GM19043 (cell line): ENCODE data around the gene EWSR1.

Experiments
- ATAC-seq: cut with Tn5 transposase; IDR thresholded peaks from one replicate; pipeline ENCODE4 v1.9.1; 2021; ENCODE audit warnings: low read depth; ENCODE audit not compliant: unreplicated experiment

EWSR1 gene

DNA sequence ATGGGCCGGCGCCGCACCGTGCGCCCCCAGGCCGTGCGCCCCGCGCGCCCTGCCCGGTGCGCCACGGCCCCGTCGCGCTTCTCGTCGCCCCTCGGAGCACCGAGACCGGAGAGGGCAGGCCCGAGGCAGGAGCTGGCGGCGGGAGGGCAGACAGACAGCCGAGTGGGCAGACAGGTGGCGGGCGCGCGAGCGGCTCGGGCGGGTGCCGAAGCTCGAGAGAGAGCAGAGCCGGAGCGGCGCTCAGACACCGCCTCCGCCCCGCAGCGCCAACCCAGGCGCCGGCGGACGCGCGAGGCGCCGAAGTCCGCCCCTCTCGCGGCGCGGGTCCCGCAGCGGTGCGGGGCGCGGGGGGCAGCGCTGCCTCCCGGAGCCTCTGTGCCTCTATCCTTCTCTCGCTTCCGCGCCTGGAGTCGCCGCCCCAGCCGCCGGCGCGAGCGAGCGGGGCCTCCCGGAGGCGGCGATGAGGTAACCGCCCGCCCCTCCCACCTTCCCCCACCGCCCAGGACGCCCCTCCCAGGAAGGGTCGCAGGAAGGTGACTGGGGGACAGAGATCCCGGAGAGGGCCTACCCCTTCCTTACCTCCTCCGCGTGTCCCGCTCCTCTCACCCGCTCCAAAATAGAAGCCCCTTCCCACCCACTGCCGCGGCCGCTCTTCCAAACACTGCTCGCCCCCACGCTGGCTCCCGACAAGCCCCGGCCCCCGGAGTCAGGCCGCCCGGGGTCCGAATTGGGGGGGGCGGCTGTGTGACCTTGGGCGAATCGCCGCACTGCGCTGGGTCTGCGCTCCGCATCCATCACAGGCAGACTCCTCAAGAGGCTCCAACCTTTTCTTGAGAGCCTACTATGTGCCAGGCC is 47.4 kb downstream of the EWSR1 start, which contains the start of gene RASL10A:
TSS of gene RASL10A (minus strand) at position 412 of the 855 bp plus-strand sequence. CDS start 451 bp downstream, outside the sequence.
- ATAC-seq, result no peak

DNA sequence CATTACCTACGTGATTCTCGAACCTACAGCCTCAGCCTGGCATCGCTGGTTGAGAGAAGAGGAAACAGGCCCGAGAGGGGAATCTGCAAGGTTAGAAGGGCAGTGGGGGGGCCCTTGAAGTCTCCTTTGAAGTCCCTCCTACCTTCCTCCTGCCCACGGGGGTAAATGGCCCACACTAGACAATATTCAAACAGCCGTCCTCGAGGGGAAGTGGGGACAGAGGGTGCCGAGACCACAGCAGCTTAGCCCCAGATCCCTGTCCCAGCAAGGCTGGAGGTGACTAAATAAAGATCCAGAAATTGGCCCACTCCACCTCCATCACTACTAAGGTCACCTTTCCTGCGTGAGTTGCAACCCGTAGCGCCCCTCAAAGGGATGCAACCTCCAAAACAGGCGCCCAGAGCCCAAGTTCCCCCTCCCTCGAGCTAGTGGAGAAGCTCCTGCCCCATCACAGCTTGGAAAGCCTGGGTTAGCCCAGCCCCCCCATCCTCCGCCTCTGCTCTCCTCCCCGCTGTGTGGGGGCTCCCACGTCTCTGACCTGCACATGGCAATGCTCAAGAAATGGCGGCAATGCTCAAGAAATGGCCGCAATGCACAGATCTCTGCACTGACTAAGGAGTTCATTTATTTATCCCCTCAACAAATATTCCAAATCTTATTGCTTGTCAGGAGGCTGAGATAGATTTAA is 48.2 kb downstream of the EWSR1 start:
- ATAC-seq, result no peak

DNA sequence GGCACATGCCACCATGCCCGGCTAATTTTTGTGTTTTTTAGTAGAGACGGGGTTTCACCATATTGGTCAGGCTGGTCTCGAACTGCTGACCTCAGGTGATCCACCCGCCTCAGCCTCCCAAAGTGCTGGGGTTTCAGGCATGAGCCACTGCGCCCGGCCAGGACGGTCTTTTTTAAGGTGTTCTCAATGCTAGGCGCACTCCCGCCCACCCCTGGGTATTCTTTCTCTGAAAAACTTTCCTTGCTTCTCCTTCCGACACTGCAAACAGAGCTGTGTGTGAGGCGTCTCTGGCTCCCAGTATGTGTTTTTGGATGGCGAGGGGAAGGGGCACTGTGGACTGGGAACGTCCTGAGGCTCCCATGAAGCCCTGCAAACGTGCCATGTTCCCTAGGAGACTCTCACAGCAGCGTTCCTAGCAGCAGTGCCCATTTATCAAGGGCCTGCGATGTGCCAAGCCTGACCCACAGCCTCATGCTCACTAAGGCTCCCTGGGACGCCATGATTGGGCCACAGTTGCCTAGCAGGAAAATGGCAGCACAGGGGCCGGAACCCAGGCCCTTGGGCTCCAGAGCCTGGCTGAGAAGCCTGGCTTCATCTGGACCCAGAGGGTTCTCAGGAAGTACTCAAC is 49.9 kb downstream of the EWSR1 start:
- ATAC-seq, result no peak

DNA sequence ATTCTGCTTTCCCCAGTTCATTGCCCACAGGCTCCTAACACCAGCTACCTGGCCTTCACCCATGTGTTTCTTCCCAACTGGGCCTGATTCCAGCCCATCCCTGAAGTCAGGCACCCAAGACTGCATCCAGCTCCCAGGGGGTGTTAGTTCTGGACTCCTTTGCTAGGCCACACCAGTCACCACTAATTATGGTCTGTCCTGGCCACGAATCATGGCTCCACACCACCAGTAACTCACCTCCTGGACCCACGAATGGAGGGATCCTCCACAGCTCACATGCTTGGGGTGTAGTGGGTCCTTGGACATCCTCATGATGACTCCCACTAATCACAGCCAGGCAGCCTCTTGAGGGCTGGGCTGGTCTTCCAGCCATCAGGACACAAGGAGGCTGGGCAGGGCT is 51.0 kb downstream of the EWSR1 start:
- ATAC-seq, result no peak

DNA sequence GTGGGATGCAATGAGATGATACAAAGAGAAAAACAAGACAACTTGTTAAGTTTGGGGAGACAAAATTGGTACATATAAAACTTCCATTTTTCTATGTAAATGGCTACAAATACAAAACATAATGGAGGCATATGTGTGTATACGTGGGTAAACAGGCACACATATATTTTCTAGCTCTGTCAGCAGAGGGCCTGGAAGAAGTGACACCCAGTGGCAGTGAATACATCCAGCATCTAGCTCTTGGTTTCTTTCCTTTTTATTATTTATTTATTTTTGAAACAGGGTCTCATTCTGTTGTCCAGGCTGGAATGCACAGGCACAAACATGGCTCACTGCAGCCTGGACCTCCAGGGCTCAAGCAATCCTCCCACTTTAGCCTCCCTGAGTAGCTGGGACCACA is 52.5 kb downstream of the EWSR1 start:
- ATAC-seq, result no peak

DNA sequence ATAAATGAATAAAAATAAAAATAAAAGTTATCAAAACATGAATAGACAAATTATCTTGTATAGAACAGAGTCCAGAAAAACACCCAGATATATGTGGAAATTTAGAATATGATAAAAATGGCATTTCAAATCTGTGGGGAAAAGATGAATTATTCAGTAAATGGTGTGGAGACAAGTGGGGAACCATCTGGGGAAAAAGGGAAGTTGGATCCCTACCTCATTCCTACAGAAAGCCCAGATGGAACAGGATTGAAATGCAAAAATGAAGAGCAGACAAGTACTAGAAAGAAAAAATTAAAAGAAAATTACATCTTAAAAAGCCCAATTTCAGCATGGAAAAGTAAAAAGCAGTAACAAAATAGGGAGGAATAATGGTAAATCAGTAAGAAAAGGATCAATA is 55.6 kb downstream of the EWSR1 start:
- no peak for ATAC-seq

DNA sequence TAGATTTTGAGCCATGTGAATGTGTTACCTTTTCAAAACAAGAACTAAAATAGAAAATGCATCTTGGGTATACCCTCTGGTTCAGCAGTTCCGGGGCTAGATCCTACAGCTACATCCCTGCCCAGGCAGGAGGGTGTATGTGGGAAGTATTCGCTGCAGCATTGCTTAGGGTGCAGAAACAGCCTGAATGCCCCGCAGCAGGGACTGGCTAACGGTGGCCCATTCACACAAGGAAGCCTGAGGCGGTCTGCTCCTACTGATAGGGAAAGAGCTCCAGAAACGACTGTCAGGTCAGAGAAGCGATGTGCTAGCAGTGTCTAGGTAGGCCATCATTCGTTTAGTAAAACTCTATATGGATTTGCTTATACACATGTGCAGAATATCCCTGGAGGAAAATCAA is 57.3 kb downstream of the EWSR1 start:
- ATAC-seq, result no peak

DNA sequence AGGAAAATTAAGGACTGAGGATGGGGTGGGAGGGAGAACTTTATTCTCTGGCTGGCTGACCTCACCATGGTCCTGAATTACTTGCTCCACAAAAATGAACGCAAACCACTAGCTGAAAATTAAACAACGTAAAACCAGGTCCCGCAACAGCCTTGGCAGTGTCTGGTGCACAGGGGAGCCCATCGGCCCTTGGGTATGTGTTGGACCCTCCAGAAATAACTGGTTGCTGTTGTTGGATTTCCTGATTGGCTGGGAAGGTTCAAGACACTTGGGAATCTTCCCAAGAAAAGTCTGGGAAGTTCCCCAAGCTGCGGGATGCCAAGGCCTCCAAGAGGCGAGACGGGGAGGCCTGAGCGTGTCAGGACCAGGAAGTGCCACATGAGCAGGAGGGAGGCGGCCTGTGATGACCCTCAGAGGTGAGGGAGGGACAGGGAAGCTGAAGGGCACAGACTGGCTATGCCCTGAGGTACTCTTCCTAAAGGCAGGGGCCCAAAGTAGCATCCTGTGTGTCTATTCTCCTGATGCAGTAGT is 57.8 kb downstream of the EWSR1 start:
- ATAC-seq, result no peak

DNA sequence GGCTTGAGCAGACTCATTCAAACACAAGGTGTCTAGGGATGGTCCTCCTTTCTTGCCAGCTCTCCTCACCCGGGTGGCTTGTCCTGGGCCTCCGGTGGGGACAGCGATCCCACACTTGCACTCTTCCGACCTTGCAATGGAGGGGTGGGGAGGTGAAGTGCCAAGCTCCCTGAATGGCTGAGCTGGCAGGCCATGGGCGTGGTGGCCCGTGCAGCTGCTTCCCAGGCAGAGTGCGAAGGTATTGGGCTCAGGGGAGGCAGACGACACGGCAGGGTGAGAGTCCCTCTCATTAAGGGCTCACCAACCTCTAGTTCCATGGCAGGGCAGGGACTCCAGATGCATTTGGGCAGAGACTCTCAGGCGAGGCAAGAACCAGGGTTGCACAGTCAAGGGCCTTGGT is 58.4 kb downstream of the EWSR1 start:
- no peak for ATAC-seq

DNA sequence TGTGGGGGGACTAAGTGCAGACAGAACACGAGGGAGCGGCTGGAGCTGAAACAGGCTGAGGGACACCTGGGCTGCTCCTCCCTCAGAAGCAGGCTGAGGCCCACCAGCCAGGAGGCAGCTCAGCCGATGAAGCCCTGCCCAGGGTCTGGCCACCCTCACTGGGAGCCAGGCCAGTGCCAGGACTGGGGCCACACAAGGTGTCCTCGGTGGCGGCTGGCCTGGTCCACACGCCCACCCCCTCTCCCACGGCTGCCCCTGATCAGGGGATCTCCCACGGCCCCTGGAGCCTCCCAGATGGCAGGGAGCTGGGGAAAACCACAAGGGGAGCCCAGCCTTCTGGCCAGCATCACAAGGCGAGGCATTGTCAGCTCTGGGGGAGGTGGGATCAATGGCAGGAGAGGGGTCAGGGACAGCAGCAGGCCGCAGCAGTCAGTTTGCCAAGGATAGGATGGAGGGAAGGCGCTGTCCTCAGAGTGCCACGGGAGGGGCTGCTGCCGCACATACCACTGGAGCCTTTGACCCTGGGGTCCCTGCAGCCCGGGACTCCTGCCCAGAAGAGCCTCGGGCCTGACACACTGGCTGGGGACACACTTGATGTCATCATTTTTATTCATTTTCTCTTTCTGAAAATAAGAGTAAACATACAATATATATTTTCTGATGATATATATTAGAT is 59.2 kb downstream of the EWSR1 start:
- no peak for ATAC-seq

DNA sequence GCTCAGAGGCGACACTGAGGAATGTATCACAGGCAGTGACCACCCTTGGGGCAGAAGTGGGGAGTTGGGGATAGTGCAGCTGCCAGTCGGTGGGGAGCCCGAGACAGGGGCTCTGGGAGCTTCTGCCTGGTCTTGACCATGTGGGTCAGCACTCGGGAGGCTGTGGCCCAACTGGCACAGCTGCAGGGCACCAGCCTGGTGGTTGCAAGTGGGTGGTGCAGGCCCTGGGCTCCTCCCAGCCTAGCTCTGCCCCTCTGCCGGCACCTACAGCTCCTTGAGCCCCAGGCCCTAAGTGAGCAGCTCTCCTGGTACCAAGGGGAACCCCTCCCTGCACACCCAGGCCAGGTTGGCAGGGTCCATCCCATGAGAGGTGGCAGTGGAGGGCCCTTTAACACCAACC is 60.0 kb downstream of the EWSR1 start:
- ATAC-seq, result no peak

DNA sequence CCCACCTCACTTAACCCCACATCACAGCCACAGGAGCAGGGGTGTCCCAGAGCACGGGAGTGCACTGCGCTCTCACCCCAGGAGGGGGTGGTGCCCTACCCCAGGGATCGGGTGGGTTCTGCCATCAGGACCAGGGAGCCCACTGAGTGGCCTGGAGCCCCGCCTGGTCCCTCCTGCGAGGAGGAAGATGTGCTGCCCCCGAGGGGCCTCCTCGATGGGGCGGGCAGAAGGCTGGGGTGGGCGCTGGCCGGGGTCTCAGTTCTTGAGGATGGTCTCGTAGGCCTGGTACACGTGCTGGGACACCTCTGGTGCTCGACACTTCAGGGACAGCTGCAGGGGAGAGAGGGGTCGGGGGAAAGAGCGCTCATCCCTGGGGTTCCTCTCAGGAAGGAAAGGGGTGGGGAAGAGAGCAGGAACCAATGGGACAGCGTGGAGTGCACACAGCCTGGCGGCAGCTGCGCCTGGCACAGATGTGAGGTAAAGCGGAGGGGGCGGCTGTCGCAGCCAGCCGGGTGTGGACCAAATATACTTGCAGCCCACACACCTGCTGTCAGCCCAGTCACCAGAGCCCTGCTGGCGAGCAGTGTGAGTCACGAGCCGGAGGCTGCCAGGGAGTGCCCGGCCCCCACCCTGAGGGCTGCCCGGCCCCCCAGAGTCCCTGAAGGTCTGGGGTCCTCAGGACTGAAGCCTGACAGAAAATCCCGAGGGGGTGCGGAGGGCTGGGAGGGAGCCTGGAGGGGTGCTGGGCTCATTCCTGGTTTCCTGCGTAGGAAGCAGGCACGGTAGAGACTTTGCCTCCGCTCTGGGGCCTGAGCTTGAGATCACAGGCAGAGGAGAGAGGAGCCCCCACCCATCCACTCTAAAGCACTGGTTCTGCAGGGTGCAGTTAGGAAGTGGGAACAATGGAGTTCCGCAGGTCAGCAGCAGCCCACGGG is 60.8 kb downstream of the EWSR1 start:
- no peak for ATAC-seq

DNA sequence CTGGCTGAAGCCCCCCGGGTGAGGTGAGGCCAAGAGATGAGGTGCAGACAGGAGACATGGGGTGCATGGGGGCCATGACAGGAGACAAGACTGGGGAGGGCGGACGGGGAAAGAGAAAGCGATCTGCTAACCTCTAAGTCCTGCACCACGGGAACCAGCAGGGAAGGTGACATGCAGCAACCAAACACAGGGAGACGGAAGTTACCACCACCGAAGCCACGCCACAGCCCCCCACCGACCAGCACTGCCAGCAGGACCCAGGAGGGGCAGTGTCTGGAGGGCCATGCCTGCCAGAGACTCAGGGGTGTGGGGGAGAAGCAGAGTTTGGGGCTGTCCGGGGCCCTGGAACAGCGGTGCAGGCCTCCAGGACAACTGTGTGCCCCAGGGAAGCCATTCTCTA is 61.5 kb downstream of the EWSR1 start:
- no peak for ATAC-seq

DNA sequence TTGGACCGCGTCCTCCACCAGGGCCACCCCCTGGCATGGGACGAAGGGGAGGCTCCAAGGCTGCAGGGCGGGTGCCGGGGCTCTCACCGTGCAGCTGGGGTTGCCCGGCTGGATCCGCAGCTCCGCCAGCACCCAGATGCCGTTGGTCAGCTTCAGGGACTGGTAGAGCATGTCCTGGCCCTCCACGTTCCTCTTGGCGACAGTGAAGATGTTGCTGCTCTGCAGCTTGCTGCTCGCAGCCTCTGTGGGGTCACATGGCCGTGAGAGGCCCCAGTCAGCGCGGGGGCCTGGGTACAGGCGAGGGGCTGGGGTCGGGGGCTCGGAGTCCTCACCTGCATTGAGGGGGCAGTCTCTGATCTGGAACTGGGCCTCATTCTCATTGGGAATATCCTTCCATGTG is 62.2 kb downstream of the EWSR1 start:
- ATAC-seq, result no peak

DNA sequence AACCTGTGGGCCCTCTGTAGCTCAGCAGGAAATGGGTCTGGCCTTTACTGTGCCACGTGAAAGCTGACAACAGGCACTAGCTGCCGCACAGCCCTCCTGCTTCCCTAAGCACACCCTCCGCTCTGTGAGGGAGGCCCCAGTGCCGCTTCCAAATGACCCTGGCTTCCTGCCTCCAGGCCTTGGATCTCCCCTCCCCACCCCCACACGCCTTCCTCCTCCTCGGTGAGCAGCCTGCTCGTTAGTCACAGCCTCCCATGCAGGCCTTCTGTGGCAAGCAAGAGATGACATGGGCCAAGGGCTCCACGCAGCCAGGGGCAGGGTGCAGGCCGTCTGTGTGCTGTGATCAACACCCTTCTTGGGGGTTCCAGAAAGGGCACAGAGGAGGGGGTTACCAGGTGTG is 62.7 kb downstream of the EWSR1 start:
- no peak for ATAC-seq

DNA sequence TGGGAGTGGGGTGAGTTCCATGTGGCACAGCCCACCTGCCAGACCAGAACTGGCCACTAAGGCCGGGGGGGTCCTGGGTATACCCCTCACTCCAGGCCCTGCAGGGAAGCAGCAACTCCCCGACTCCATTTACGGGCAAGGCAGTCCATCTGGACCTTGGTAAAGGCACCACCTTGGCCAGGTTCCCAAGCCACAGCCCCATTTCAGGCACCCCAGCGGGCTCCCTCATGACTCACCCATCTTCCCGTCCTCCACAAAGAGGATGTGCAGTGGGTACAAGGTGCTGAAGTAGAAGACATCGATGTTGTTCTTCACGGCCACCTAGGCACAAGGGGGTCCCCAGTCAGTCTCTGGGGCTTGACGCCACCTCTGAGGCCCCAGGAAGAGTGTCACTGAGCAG is 63.1 kb downstream of the EWSR1 start:
- ATAC-seq, result no peak

DNA sequence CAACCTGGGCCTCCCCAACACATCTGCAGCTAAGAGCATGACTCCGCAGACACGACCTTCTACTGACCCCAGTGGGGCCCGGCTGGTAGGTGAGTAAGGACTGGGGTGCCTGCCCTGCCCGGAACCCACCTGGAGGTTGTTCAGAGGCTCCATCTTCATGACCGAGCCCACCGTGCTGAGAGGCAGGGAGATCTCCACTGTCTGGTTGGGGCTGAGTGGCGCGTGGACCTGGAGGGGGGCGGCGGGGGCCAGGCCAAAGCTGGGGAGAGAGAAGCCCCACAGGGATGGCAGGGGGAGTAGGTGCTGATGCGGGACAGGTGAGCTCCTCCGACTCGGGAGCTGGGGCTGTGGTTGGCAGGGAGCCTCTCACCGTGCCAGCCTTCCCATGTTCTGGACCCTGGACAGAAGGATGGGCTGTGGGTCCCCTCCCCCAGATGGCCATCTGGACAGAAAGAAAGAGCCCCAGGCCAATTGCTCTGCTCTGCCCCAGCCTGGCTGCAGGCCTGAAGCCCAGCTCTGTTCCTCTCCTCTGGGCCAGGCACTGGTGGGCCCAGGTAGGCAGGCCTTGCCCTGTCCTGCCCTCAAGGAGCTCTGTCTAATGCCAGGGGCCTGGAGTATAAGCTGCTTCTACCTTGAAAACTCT is 63.7 kb downstream of the EWSR1 start:
- no peak for ATAC-seq

DNA sequence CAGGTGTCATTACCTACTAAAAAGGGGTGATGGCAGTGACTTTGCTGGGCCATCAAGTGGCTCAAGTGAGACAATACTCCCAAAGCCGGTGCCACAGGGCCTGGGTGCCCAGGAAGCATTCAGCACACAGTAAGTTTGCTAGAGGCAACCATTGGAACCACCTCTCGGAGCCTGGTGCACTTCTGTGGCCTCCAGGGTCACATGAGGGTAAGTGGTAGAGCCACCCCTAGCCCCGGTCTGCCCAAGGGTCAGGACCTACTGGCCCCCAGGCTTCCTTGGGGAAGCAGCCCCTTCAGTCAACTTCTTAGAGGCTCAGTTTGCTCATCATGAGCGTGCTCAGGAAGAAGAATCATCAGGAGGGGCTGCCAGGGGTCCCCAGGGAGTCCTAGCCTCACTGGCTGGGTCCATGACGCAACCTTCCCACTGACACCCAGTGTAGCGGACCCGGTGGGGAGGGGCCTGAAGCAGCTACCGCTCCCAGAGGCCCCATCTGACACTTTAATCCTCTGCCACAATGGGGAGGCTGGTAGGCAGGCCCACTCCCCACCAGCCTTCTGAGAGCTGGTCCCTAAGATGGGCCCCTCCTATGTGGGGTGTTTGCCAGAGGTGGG is 64.9 kb downstream of the EWSR1 start:
- no peak for ATAC-seq

DNA sequence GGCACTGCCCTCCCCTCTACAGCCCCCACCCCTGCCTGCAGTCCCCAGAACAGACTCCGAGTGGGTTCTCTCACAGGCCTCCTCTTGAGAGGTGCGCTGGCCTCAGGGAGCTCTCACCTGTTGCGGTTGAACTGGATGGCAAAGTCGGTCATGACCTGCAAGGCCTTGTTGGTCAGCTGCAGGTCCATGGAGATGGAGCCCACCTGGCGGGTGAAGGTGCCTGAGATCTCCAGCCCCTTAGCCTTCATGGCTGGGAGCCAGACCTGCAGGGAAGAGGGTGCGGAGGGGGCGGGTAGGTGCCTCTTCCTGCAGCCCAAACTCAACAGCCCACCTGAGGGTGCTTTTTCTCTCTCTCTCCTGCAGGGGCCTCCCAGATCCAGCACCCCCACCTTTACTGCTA is 66.1 kb downstream of the EWSR1 start:
- ATAC-seq, result no peak
